ENCODE measurements around the gene DUSP11. TPM values are rescaled to one million over a fixed set of nuclear protein-coding genes. Genes with fewer than 3 reads are reported as not detected.

The DUSP11 gene
- total and polyA plus RNA-seq, 4 donors: 6.7 to 10.7 (median 9.2) TPM

DNA sequence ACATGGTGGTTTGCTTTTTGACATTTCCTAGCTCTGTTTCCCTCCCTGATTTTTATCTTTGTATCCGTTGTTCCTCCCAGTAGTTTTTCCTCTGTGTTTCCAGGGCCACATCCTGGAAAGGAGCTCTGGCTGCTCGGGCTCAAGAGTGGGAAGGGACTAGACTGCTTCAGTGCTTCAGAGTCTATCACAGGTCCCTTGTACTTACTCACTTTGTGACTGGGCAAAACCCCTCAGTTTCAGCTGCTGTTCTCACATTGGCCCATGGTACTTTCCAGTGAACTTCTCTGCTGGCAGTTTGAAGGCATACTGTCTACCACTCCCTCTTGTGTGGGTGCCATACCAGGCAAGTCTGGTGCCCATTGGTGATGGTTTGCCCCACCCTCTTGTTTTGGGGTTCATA lies 41.3 kb upstream of the DUSP11 start:
- H3K9ac ChIP-seq (ENCODE audit: low read depth in 1 of 2, low read length in 2 of 2): no peak overlapping the region
- H3K36me3 ChIP-seq (ENCODE audit: control insufficient read depth in 4 of 4, insufficient read depth in 3 of 4, low read depth in 1 of 4, low read length in 3 of 4): no peaks in the 10 kb centered on the region
- no peaks in the 10 kb centered on the region for H3K27me3 ChIP-seq (ENCODE audit: control insufficient read depth in 4 of 4, insufficient read depth in 4 of 4, low read length in 3 of 4)
- H3K4me1 ChIP-seq (ENCODE audit: control insufficient read depth in 4 of 4, insufficient read depth in 4 of 4, low read length in 3 of 4): no peaks in the 10 kb centered on the region
- H3K27ac ChIP-seq (ENCODE audit: low read depth in 1 of 2, low read length in 2 of 2): no peak overlapping the region
- DNase-seq (ENCODE audit: low spot score): no peak
- no peaks in the 10 kb centered on the region for H3K9me3 ChIP-seq (ENCODE audit: control insufficient read depth in 4 of 4, low read length in 3 of 4)
- H3K4me3 ChIP-seq (ENCODE audit: low read depth in 1 of 3, low read length in 3 of 3): no peak overlapping the region
- no peak for TF ChIP-seq TAF1 (conservative IDR thresholded peaks at IDR 0.05)
- no peak for TF ChIP-seq RXRA (IDR thresholded peaks at IDR 0.05)
- no peak for TF ChIP-seq GABPA (IDR thresholded peaks at IDR 0.05 in 1 of 2, conservative IDR thresholded peaks at IDR 0.05 in 1 of 2)
- TF ChIP-seq FOXA1 (IDR thresholded peaks at IDR 0.05): no peak
- no peak for TF ChIP-seq HNF4G (IDR thresholded peaks at IDR 0.05)
- TF ChIP-seq EGR1 (IDR thresholded peaks at IDR 0.05; ENCODE audit: low read depth in 2 of 2): no peak
- 31% methylated on average over 2 of the region's 2 CpGs for WGBS

DNA sequence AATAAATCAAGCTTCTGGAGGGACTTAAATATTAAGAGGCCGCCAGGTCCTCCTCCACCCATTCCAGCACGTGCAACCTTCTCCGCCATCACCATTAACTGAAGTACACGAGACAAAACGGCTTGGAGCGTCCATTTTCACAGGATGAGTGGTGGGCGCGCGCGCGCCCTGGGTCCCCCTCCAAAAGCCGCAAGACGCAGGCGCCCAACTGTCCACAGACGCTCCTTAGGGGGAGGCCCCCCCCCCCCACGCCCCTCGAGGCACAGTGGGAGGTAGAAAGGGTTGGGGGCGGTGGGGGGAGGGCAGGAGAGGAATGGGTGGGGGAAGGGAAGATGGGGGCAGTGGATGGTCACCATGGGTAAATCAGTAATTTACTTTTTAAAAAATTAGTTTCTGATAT lies 38.4 kb upstream of the DUSP11 start:
- no peaks in the 10 kb centered on the region for H3K36me3 ChIP-seq (ENCODE audit: control insufficient read depth in 4 of 4, insufficient read depth in 3 of 4, low read depth in 1 of 4, low read length in 3 of 4)
- no peak overlapping the region for H3K27ac ChIP-seq (ENCODE audit: low read depth in 1 of 2, low read length in 2 of 2)
- TF ChIP-seq, protein P1, sequence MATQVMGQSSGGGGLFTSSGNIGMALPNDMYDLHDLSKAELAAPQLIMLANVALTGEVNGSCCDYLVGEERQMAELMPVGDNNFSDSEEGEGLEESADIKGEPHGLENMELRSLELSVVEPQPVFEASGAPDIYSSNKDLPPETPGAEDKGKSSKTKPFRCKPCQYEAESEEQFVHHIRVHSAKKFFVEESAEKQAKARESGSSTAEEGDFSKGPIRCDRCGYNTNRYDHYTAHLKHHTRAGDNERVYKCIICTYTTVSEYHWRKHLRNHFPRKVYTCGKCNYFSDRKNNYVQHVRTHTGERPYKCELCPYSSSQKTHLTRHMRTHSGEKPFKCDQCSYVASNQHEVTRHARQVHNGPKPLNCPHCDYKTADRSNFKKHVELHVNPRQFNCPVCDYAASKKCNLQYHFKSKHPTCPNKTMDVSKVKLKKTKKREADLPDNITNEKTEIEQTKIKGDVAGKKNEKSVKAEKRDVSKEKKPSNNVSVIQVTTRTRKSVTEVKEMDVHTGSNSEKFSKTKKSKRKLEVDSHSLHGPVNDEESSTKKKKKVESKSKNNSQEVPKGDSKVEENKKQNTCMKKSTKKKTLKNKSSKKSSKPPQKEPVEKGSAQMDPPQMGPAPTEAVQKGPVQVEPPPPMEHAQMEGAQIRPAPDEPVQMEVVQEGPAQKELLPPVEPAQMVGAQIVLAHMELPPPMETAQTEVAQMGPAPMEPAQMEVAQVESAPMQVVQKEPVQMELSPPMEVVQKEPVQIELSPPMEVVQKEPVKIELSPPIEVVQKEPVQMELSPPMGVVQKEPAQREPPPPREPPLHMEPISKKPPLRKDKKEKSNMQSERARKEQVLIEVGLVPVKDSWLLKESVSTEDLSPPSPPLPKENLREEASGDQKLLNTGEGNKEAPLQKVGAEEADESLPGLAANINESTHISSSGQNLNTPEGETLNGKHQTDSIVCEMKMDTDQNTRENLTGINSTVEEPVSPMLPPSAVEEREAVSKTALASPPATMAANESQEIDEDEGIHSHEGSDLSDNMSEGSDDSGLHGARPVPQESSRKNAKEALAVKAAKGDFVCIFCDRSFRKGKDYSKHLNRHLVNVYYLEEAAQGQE (IDR thresholded peaks at IDR 0.05): no peak
- 85% methylated on average over 18 of the region's 18 CpGs for WGBS
- no peak overlapping the region for H3K9ac ChIP-seq (ENCODE audit: low read depth in 1 of 2, low read length in 2 of 2)
- H3K9me3 ChIP-seq (ENCODE audit: control insufficient read depth in 4 of 4, low read length in 3 of 4): no peaks in the 10 kb centered on the region
- no peaks in the 10 kb centered on the region for H3K27me3 ChIP-seq (ENCODE audit: control insufficient read depth in 4 of 4, insufficient read depth in 4 of 4, low read length in 3 of 4)
- H3K4me1 ChIP-seq (ENCODE audit: control insufficient read depth in 4 of 4, insufficient read depth in 4 of 4, low read length in 3 of 4): peaks cover 0 to under 1% (median 0%) of the 10 kb centered on the region in 4 donors
- DNase-seq (ENCODE audit: low spot score): no peak
- no peak overlapping the region for H3K4me3 ChIP-seq (ENCODE audit: low read depth in 1 of 3, low read length in 3 of 3)

DNA sequence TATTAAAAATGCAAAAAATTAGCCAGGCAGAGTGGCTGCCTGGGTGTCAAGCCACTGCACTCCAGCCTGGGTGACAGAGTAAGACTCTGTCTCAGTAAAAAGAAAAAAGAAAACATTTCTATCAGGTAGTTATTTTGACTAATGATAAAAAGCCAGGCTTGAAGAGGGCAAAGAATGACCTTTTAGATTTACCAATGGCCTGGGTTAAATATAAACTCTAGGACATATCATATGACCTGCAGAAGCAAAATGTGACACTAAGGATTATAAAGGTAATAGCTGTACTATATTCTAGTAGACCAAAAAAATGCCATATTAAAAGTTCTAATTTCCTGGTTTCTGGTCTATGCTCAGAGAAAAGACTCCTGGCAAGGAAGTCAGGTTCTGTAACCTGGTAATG lies 32.7 kb upstream of the DUSP11 start:
- Histone ChIP-seq H3K36me3 (ENCODE audit: control insufficient read depth in 4 of 4, insufficient read depth in 3 of 4, low read depth in 1 of 4, low read length in 3 of 4) (no peaks in the 10 kb centered on the region), H3K27ac (ENCODE audit: low read depth in 1 of 2, low read length in 2 of 2) (peak overlapping the region; percentile 12 to 35), H3K9ac (ENCODE audit: low read depth in 1 of 2, low read length in 2 of 2) (no peak overlapping the region), H3K4me1 (ENCODE audit: control insufficient read depth in 4 of 4, insufficient read depth in 4 of 4, low read length in 3 of 4) (peaks cover 0 to 10% (median 5%) of the 10 kb centered on the region in 4 donors), H3K4me3 (ENCODE audit: low read depth in 1 of 3, low read length in 3 of 3) (no peak overlapping the region), H3K9me3 (ENCODE audit: control insufficient read depth in 4 of 4, low read length in 3 of 4) (no peaks in the 10 kb centered on the region), H3K27me3 (ENCODE audit: control insufficient read depth in 4 of 4, insufficient read depth in 4 of 4, low read length in 3 of 4) (no peaks in the 10 kb centered on the region)
- no peak for DNase-seq (ENCODE audit: low spot score)
- TF ChIP-seq, protein P2, sequence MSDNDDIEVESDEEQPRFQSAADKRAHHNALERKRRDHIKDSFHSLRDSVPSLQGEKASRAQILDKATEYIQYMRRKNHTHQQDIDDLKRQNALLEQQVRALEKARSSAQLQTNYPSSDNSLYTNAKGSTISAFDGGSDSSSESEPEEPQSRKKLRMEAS (IDR thresholded peaks at IDR 0.05): no peak
- TF ChIP-seq SP1 (IDR thresholded peaks at IDR 0.05): peak; percentile 51
- TF ChIP-seq FOXA1 (IDR thresholded peaks at IDR 0.05): no peak
- peak in 1 of 2 donors; percentile 14 for TF ChIP-seq GABPA (IDR thresholded peaks at IDR 0.05 in 1 of 2, conservative IDR thresholded peaks at IDR 0.05 in 1 of 2)
- TF ChIP-seq HNF4A (conservative IDR thresholded peaks at IDR 0.05): peak; percentile 44 to 54
- TF ChIP-seq YY1 (IDR thresholded peaks at IDR 0.05): peak; percentile 10
- peak; percentile 27 to 34 for TF ChIP-seq RXRA (IDR thresholded peaks at IDR 0.05)
- TF ChIP-seq TAF1 (conservative IDR thresholded peaks at IDR 0.05): no peak
